IPS-20b (cell line): ENCODE results near the gene SPATC1L.

Experiments used
- H3K27ac ChIP-seq: one replicate; pipeline ENCODE4 v1.5.1; 2013; ENCODE audit warnings: low read length
- H3K27me3 ChIP-seq: 2 replicates; pipeline ENCODE4 v1.6.1; 2013; ENCODE audit warnings: mild to moderate bottlenecking, low read length, inconsistent platforms; ENCODE audit not compliant: insufficient read depth
- H3K36me3 ChIP-seq: 2 replicates; pipeline ENCODE4 v1.6.1; 2013; ENCODE audit warnings: low read depth, mild to moderate bottlenecking, inconsistent platforms, low read length, moderate library complexity; ENCODE audit not compliant: insufficient read depth
- H3K4me1 ChIP-seq: 2 replicates; pipeline ENCODE4 v1.6.1; 2013; ENCODE audit warnings: mild to moderate bottlenecking, control low read depth, inconsistent platforms, low read length, moderate library complexity; ENCODE audit not compliant: insufficient read depth
- H3K4me3 ChIP-seq: 2 replicates; pipeline ENCODE4 v1.5.1; 2013; ENCODE audit warnings: mild to moderate bottlenecking, low read length, inconsistent platforms
- H3K9ac ChIP-seq: 2 replicates; pipeline ENCODE4 v1.6.1; 2013; ENCODE audit warnings: low read depth, mild to moderate bottlenecking, inconsistent platforms, low read length, moderate library complexity
- H3K9me3 ChIP-seq: 2 replicates; pipeline ENCODE4 v1.6.1; 2013; ENCODE audit warnings: mild to moderate bottlenecking, low read depth, low read length, inconsistent platforms; ENCODE audit not compliant: insufficient read depth

Gene SPATC1L

GRCh38 chr21:46213620-46214286 lies 29.5 kb upstream of the SPATC1L start:
- no peak overlapping the region for H3K4me3 ChIP-seq
- H3K36me3 ChIP-seq, result peaks cover 47% of the 10 kb centered on the region; the same call in 1 of the 2 replicates
- no peaks in the 10 kb centered on the region for H3K9me3 ChIP-seq
- no peaks in the 10 kb centered on the region for H3K4me1 ChIP-seq
- H3K27ac ChIP-seq, result no peak overlapping the region
- H3K9ac ChIP-seq, result no peak overlapping the region
- no peaks in the 10 kb centered on the region for H3K27me3 ChIP-seq

- Histone ChIP-seq H3K27ac (no peak overlapping the region), H3K27me3 (no peaks in the 10 kb centered on the region), H3K9ac (no peak overlapping the region), H3K4me3 (no peak overlapping the region), H3K4me1 (no peaks in the 10 kb centered on the region), H3K9me3 (no peaks in the 10 kb centered on the region), H3K36me3 (peaks cover 54% of the 10 kb centered on the region; the same call in 1 of the 2 replicates)
Measured at GRCh38 chr21:46212721-46213484, 28.6 kb upstream of the SPATC1L start.

GRCh38 chr21:46211786-46212720 lies 27.8 kb upstream of the SPATC1L start:
- peaks cover 62% of the 10 kb centered on the region; the same call in 1 of the 2 replicates for H3K36me3 ChIP-seq
- H3K27me3 ChIP-seq, result no peaks in the 10 kb centered on the region
- no peak overlapping the region; the same call in 1 of the 2 replicates for H3K9ac ChIP-seq
- H3K4me3 ChIP-seq, result no peak overlapping the region
- H3K9me3 ChIP-seq, result no peaks in the 10 kb centered on the region
- no peak overlapping the region for H3K27ac ChIP-seq
- no peaks in the 10 kb centered on the region for H3K4me1 ChIP-seq

DNA sequence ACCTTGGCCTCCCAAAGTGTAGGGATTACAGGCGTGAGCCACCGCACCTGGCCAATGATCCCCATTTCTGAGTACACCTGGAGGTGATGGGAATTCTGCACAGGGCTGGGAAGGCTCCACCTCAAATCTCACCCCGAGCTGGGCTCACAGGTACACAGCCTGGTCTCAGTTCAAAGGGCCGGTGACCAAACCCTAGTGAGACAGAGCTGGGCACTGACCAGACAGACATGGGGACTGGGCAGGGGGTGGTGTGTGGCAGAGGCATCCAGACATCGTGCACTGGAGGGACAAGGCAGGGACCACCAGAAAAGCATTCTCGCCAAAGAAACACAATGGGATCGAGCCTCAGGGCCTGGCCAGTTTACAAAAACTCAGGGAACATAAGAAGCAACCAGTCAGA lies 27.1 kb upstream of the SPATC1L start:
- H3K9me3 ChIP-seq, result no peaks in the 10 kb centered on the region
- no peak overlapping the region for H3K4me3 ChIP-seq
- peaks cover 63% of the 10 kb centered on the region; the same call in 1 of the 2 replicates for H3K36me3 ChIP-seq
- no peak overlapping the region for H3K27ac ChIP-seq
- H3K27me3 ChIP-seq, result no peaks in the 10 kb centered on the region
- H3K4me1 ChIP-seq, result no peaks in the 10 kb centered on the region
- no peak overlapping the region; the same call in 1 of the 2 replicates for H3K9ac ChIP-seq

- Histone ChIP-seq H3K9ac (no peak overlapping the region), H3K27me3 (no peaks in the 10 kb centered on the region), H3K36me3 (peaks cover 65% of the 10 kb centered on the region; the same call in 1 of the 2 replicates), H3K4me3 (no peak overlapping the region), H3K4me1 (no peaks in the 10 kb centered on the region), H3K27ac (no peak overlapping the region), H3K9me3 (no peaks in the 10 kb centered on the region)
Measured at GRCh38 chr21:46210378-46211136, 26.3 kb upstream of the SPATC1L start.

DNA sequence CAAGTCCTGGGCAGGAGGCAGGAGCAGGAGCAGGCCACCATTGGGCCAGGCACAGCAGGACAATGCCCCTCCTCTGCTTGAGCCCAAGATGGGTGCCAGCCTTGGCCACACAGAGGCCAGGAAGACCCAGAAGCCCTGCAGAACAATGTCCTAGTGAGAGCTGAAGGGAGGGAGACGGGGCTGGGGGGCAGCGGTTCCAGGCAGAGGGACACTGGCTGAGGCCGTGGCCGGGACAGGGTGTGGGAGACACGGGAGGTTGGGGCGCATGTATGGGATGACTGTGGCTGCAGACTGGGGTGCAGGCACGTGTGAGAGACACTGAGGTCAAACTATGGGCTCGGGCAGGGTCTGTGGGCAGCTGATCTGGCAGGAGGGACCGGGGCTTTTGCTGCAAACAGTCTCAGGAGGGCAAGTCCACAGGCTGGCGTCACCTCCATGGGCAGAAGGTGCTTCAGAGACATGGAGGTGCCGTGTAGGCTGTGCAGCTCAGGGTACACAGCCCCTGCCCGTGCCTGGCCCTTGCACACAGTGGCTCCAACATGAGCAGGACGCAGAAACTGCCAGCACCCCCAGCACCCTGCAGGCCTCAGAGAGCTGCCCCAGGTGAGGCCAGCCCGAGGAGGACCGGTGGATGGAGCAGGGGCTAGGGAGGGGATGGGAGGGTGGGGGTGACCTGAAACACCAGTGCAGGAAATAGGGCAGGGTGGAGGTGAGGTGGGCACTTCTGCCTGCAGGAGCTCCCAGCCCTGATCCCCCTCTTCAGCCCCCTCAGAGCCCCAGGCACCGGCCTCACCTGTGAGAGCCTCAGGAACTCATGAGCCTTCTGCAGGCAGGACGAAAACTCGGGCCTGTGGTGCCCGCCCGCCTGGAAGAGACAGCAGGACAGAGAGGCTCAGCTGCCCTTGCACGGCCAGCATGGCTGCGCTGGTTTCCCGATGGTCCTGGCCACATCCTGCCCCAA lies 24.8 kb upstream of the SPATC1L start:
- Histone ChIP-seq H3K36me3 (peaks cover 77% of the 10 kb centered on the region; the same call in 1 of the 2 replicates), H3K9ac (no peak overlapping the region), H3K4me3 (no peak overlapping the region), H3K9me3 (no peaks in the 10 kb centered on the region), H3K4me1 (no peaks in the 10 kb centered on the region), H3K27me3 (no peaks in the 10 kb centered on the region), H3K27ac (no peak overlapping the region)

GRCh38 chr21:46207920-46208591 lies 23.8 kb upstream of the SPATC1L start:
- H3K4me1 ChIP-seq, result no peaks in the 10 kb centered on the region
- no peak overlapping the region for H3K9ac ChIP-seq
- H3K9me3 ChIP-seq, result no peaks in the 10 kb centered on the region
- H3K27ac ChIP-seq, result no peak overlapping the region
- no peaks in the 10 kb centered on the region for H3K27me3 ChIP-seq
- H3K4me3 ChIP-seq, result no peak overlapping the region
- H3K36me3 ChIP-seq, result peaks cover 77% of the 10 kb centered on the region; the same call in 1 of the 2 replicates

GRCh38 chr21:46207006-46207919 lies 23.0 kb upstream of the SPATC1L start:
- H3K4me1 ChIP-seq, result no peaks in the 10 kb centered on the region
- no peaks in the 10 kb centered on the region for H3K27me3 ChIP-seq
- H3K36me3 ChIP-seq, result peaks cover 77% of the 10 kb centered on the region
- H3K9me3 ChIP-seq, result no peaks in the 10 kb centered on the region
- H3K4me3 ChIP-seq, result no peak overlapping the region
- H3K27ac ChIP-seq, result no peak overlapping the region
- no peak overlapping the region for H3K9ac ChIP-seq

GRCh38 chr21:46206163-46207005 lies 22.1 kb upstream of the SPATC1L start:
- H3K27ac ChIP-seq, result no peak overlapping the region
- H3K9me3 ChIP-seq, result no peaks in the 10 kb centered on the region
- no peaks in the 10 kb centered on the region for H3K27me3 ChIP-seq
- no peak overlapping the region for H3K9ac ChIP-seq
- no peaks in the 10 kb centered on the region for H3K4me1 ChIP-seq
- H3K4me3 ChIP-seq, result no peak overlapping the region
- peaks cover 72% of the 10 kb centered on the region for H3K36me3 ChIP-seq
